Parathyroid adenoma (tissue), 2 donors: ENCODE data around the gene ASIC3.

Experiments
- H2AFZ ChIP-seq: fragments of 300-600 bp; sonication (generic); one replicate; pipeline ENCODE4 v1.7.0; 2017; ENCODE audit warnings: antibody characterized with exemption, mild to moderate bottlenecking
- H3K27ac ChIP-seq: fragments of 300-600 bp; sonication (generic); one replicate; pipeline ENCODE4 v1.7.0; 2017
- H3K27me3 ChIP-seq: fragments of 300-600 bp; sonication (generic); one replicate; pipeline ENCODE4 v1.7.0; 2017; ENCODE audit warnings: low read length; ENCODE audit not compliant: control insufficient read depth, insufficient read depth
- H3K36me3 ChIP-seq: fragments of 300-600 bp; sonication (generic); one replicate; pipeline ENCODE4 v1.7.0; 2017; ENCODE audit warnings: low read length; ENCODE audit not compliant: control insufficient read depth, insufficient read depth
- H3K4me1 ChIP-seq: fragments of 300-600 bp; sonication (generic); one replicate; pipeline ENCODE4 v1.7.0; 2017; ENCODE audit warnings: control low read depth
- H3K4me2 ChIP-seq: fragments of 300-600 bp; sonication (generic); one replicate; pipeline ENCODE4 v1.7.0; 2017; ENCODE audit warnings: low read length
- H3K4me3 ChIP-seq: fragments of 300-600 bp; sonication (generic); one replicate; pipeline ENCODE4 v1.7.0; 2017; ENCODE audit warnings: low read depth, low read length
- H3K79me2 ChIP-seq: fragments of 300-600 bp; sonication (generic); one replicate; pipeline ENCODE4 v1.7.0; 2017; ENCODE audit warnings: control low read depth
- H3K9ac ChIP-seq: fragments of 300-600 bp; sonication (generic); one replicate; pipeline ENCODE4 v1.7.0; 2017; ENCODE audit warnings: mild to moderate bottlenecking
- H3K9me3 ChIP-seq: fragments of 300-600 bp; sonication (generic); one replicate; pipeline ENCODE4 v1.7.0; 2017; ENCODE audit warnings: low read length; ENCODE audit not compliant: control insufficient read depth
- CTCF ChIP-seq: fragments of 300-600 bp; sonication (generic); IDR thresholded peaks from one replicate; pipeline ENCODE4 v1.7.0; 2017; ENCODE audit warnings: antibody characterized with exemption, mild to moderate bottlenecking
- donor health status: primary hyperparathyroidism.

The ASIC3 gene

GRCh38 chr7:151076863-151077704 lies 28.8 kb downstream of the ASIC3 start:
- no peaks in the 10 kb centered on the region for H3K9me3 ChIP-seq
- peaks cover 23% of the 10 kb centered on the region for H3K4me1 ChIP-seq
- TF ChIP-seq CTCF: peak; percentile 22
- no peak overlapping the region for H3K9ac ChIP-seq
- peaks cover 10% of the 10 kb centered on the region for H3K79me2 ChIP-seq
- no peak overlapping the region for H3K4me3 ChIP-seq
- no peak overlapping the region for H3K4me2 ChIP-seq
- H3K27me3 ChIP-seq: no peaks in the 10 kb centered on the region
- no peak overlapping the region for H2AFZ ChIP-seq
- H3K27ac ChIP-seq: peak overlapping the region; percentile 68
- H3K36me3 ChIP-seq: no peaks in the 10 kb centered on the region

DNA sequence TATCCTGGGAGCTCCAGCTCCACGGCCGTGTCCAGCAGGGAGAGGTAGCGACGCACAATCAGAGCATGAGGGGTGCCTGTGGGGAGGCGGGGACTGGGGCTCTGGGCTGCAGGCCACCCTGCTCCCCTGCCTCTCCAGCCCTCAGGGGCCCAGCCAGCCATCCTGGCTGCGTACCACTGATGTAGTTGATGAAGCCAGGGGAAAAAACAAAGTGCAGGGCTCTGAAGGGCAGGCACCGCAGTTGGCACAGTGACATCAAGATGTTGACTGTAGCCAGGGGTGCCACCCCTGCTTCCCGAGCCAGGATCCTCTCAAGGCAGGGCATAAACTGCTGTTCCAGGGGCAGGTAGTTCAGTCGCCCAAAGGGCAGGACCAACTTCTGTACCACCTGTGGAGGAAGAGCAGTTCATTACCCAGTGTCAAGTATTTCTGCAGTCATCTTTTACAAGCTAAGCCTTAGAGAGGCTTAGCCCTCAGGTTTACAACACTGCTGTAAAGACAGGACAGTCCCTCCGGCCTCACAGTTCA lies 29.4 kb downstream of the ASIC3 start:
- Histone ChIP-seq H3K9me3 (no peaks in the 10 kb centered on the region), H3K4me2 (no peak overlapping the region), H3K4me1 (peaks cover 26% of the 10 kb centered on the region), H3K9ac (no peak overlapping the region), H3K36me3 (no peaks in the 10 kb centered on the region), H2AFZ (no peak overlapping the region), H3K27ac (peak overlapping the region; percentile 68), H3K79me2 (peaks cover 10% of the 10 kb centered on the region), H3K4me3 (no peak overlapping the region), H3K27me3 (no peaks in the 10 kb centered on the region)
- no peak for TF ChIP-seq CTCF

- no peak overlapping the region for H3K4me2 ChIP-seq
- H3K4me1 ChIP-seq: peaks cover 26% of the 10 kb centered on the region
- no peak for TF ChIP-seq CTCF
- no peaks in the 10 kb centered on the region for H3K36me3 ChIP-seq
- H2AFZ ChIP-seq: no peak overlapping the region
- no peaks in the 10 kb centered on the region for H3K27me3 ChIP-seq
- H3K9ac ChIP-seq: no peak overlapping the region
- no peaks in the 10 kb centered on the region for H3K9me3 ChIP-seq
- H3K4me3 ChIP-seq: no peak overlapping the region
- peaks cover 10% of the 10 kb centered on the region for H3K79me2 ChIP-seq
- H3K27ac ChIP-seq: no peak overlapping the region
Observed at GRCh38 chr7:151078233-151079040, 30.1 kb downstream of the ASIC3 start.

DNA sequence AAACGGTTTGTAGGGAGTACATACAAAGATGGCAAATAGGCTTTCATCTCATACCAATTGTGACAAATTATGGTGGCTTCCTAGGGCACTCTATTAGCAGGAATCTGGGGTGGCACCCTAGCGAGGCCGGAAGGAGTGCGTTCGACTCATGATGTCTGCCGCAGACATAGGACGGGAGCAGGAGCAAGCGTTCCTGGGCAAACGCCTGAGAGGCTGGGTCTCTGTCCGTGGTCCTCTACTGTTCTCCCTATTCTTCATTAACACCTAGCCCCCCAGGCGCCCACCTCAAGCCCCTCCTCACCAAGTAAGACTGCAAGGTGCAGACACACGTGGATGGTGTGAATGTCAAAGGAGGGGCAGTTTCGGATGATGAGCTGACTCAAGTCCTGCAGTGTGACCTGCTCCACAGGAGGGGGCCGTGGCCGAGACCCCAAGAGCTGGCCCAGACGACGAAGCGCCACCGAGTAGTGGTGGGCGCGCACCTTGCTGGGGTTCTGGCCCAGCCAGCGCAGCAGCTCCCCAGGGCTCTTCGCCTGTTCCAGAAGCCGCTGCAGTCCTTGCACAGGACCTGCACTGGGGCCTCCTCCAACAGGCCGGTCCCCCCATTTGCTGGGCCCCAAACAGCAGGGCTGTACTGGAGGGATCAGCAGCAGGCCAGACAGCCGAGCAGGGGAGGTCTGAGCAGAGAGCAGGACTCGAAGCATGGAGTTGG lies 31.0 kb downstream of the ASIC3 start:
- H3K27me3 ChIP-seq: no peaks in the 10 kb centered on the region
- H3K4me1 ChIP-seq: peaks cover 26% of the 10 kb centered on the region
- H3K9ac ChIP-seq: no peak overlapping the region
- H2AFZ ChIP-seq: no peak overlapping the region
- H3K79me2 ChIP-seq: peaks cover 10% of the 10 kb centered on the region
- no peaks in the 10 kb centered on the region for H3K36me3 ChIP-seq
- H3K4me2 ChIP-seq: peak overlapping the region; percentile 98
- TF ChIP-seq CTCF: no peak
- no peaks in the 10 kb centered on the region for H3K9me3 ChIP-seq
- H3K27ac ChIP-seq: peak overlapping the region; percentile 96
- peak overlapping the region; percentile 89 for H3K4me3 ChIP-seq
